H1 (cell line): ENCODE measurements around the gene CHST8. TPM values are rescaled to one million over a fixed set of nuclear protein-coding genes. Genes with fewer than 3 reads are reported as not detected.

Experiments
- CTCF ChIA-PET: fragments of 300-600 bp; sonication (Branson Sonifier 250); formaldehyde crosslinking; loops from one replicate; lab custom pipeline; 2021; ENCODE audit not compliant: partially characterized antibody; lab: Charles Lee
- POLR2A ChIA-PET: fragments of 300-600 bp; sonication (Branson Sonifier 250); formaldehyde crosslinking; loops from one replicate; lab custom pipeline; 2021; ENCODE audit warnings: inconsistent platforms; ENCODE audit not compliant: partially characterized antibody; lab: Charles Lee
- DNase-seq, 2 experiments: peaks; one replicate each; pipeline versions ENCODE4 v3.0.0 to v3.0.0-alpha.2; 2010 to 2022; ENCODE audit warnings: low spot score in 2 of 2, low read depth in 1 of 2, mixed read lengths in 1 of 2
- FAIRE-seq: peaks from 2 replicates; lab custom pipeline; 2011; peaks lifted over from hg19 to GRCh38; lab: Jason Lieb, UNC
- H2AFZ ChIP-seq: 2 replicates; pipeline ENCODE4 v1.8.1; 2012; ENCODE audit warnings: low read length, inconsistent platforms
- H2AK5ac ChIP-seq: 2 replicates; pipeline ENCODE4 v1.6.1; 2013; ENCODE audit warnings: low read depth, low read length
- H2BK120ac ChIP-seq: replicated peaks from 2 replicates; pipeline ENCODE3; 2013; ENCODE audit warnings: low read depth, low read length, inconsistent platforms
- H2BK12ac ChIP-seq: 2 replicates; pipeline ENCODE4 v1.6.1; 2013; ENCODE audit warnings: low read depth, low read length
- H2BK15ac ChIP-seq: 2 replicates; pipeline ENCODE4 v1.6.1; 2013; ENCODE audit warnings: low read length
- H2BK20ac ChIP-seq: 2 replicates; pipeline ENCODE4 v1.6.1; 2013; ENCODE audit warnings: low read length
- H2BK5ac ChIP-seq: 2 replicates; pipeline ENCODE4 v1.6.1; 2013; ENCODE audit warnings: low read depth, low read length
- H3K14ac ChIP-seq: 2 replicates; pipeline ENCODE4 v1.6.1; 2013; ENCODE audit warnings: inconsistent platforms; ENCODE audit not compliant: insufficient read length
- H3K18ac ChIP-seq: 2 replicates; pipeline ENCODE4 v1.6.1; 2013; ENCODE audit warnings: low read length; ENCODE audit errors: extremely low read depth
- H3K23ac ChIP-seq: 2 replicates; pipeline ENCODE4 v1.6.1; 2013; ENCODE audit warnings: inconsistent platforms; ENCODE audit not compliant: insufficient read length
- H3K23me2 ChIP-seq: 2 replicates; pipeline ENCODE4 v1.6.1; 2013; ENCODE audit warnings: low read depth, low read length
- H3K27ac ChIP-seq: 2 replicates; pipeline ENCODE4 v1.6.1; 2011; ENCODE audit warnings: low read depth, low read length, inconsistent platforms
- H3K27me3 ChIP-seq, 4 experiments: replicated peaks in 1 of 4; 1 replicate in 1 of 4; 2 replicates in 3 of 4; pipeline versions ENCODE4 v1.6.1 to v1.8.1; 2011 to 2013; ENCODE audit warnings: low read length in 3 of 4, mild to moderate bottlenecking in 3 of 4, inconsistent platforms in 2 of 4, mixed read lengths in 2 of 4, moderate library complexity in 1 of 4; ENCODE audit not compliant: control insufficient read depth in 3 of 4, insufficient read depth in 3 of 4; ENCODE audit errors: extremely low read depth in 1 of 4
- H3K36me3 ChIP-seq, 4 experiments: 2 replicates each; pipeline versions ENCODE4 v1.6.1 to v1.8.1; 2011 to 2013; ENCODE audit warnings: mild to moderate bottlenecking in 4 of 4, low read length in 3 of 4, moderate library complexity in 2 of 4, control low read depth in 1 of 4, inconsistent platforms in 1 of 4; ENCODE audit not compliant: insufficient read depth in 4 of 4, control insufficient read depth in 2 of 4
- H3K4ac ChIP-seq: replicated peaks from 2 replicates; pipeline ENCODE3; 2013; ENCODE audit warnings: low read length, low read depth, mixed read lengths, inconsistent platforms; ENCODE audit not compliant: insufficient read length
- H3K4me1 ChIP-seq, 4 experiments: replicated peaks in 1 of 4; 1 replicate in 1 of 4; 2 replicates in 3 of 4; pipeline versions ENCODE4 v1.6.1 to v1.8.1; 2011 to 2013; ENCODE audit warnings: low read length in 3 of 4, inconsistent platforms in 2 of 4, mixed read lengths in 1 of 4; ENCODE audit not compliant: insufficient read depth in 4 of 4, control insufficient read depth in 3 of 4
- H3K4me2 ChIP-seq, 2 experiments: 2 replicates each; pipeline versions ENCODE4 v1.6.1 to v1.8.1; 2011 to 2013; ENCODE audit warnings: low read depth in 2 of 2, low read length in 2 of 2, control low read depth in 1 of 2, inconsistent platforms in 1 of 2, mild to moderate bottlenecking in 1 of 2; ENCODE audit not compliant: insufficient read depth in 1 of 2
- H3K4me3 ChIP-seq, 4 experiments: fragments of 200-600, 300-600 bp in 1 of 4; sonication (generic), shearing (Covaris generic), sonication (Bioruptor Twin) in 1 of 4; 2 replicates each; pipeline versions ENCODE4 v1.5.1 to v1.8.1; 2011 to 2016; ENCODE audit warnings: low read length in 4 of 4, low read depth in 3 of 4, control low read depth in 2 of 4, inconsistent platforms in 2 of 4, mild to moderate bottlenecking in 2 of 4, mixed read lengths in 1 of 4, moderate library complexity in 1 of 4; ENCODE audit not compliant: insufficient read depth in 2 of 4; ENCODE audit errors: extremely low read depth in 1 of 4
- H3K56ac ChIP-seq: replicated peaks from 2 replicates; pipeline ENCODE3; 2013; ENCODE audit warnings: low read depth, mild to moderate bottlenecking, mixed read lengths, low read length, inconsistent platforms; ENCODE audit not compliant: insufficient read length
- H3K79me1 ChIP-seq: 2 replicates; pipeline ENCODE4 v1.6.1; 2013; ENCODE audit warnings: low read depth, low read length, control low read depth
- H3K79me2 ChIP-seq, 2 experiments: 2 replicates each; pipeline versions ENCODE4 v1.6.1 to v1.8.1; 2012 to 2013; ENCODE audit warnings: low read length in 2 of 2, mild to moderate bottlenecking in 2 of 2, inconsistent platforms in 1 of 2; ENCODE audit not compliant: insufficient read depth in 2 of 2, control insufficient read depth in 1 of 2
- H3K9ac ChIP-seq, 4 experiments: replicated peaks in 1 of 4; 1 replicate in 1 of 4; 2 replicates in 3 of 4; pipeline versions ENCODE4 v1.6.1 to v1.8.1; 2011 to 2013; ENCODE audit warnings: low read depth in 3 of 4, low read length in 3 of 4, control low read depth in 2 of 4, mild to moderate bottlenecking in 2 of 4, moderate library complexity in 2 of 4, inconsistent platforms in 1 of 4; ENCODE audit errors: extremely low read depth in 1 of 4
- H3K9me3 ChIP-seq, 2 experiments: 2 replicates each; pipeline versions ENCODE4 v1.6.1 to v1.8.1; 2012 to 2013; ENCODE audit warnings: mild to moderate bottlenecking in 2 of 2, moderate library complexity in 2 of 2, control low read depth in 1 of 2, inconsistent platforms in 1 of 2, low read depth in 1 of 2, low read length in 1 of 2, mixed read lengths in 1 of 2; ENCODE audit not compliant: insufficient read depth in 2 of 2
- H4K20me1 ChIP-seq, 2 experiments: replicated peaks in 1 of 2; 2 replicates each; pipeline versions ENCODE3 to v1.8.1; 2011 to 2013; ENCODE audit warnings: inconsistent platforms in 2 of 2, low read length in 2 of 2, mild to moderate bottlenecking in 1 of 2; ENCODE audit not compliant: insufficient read depth in 2 of 2, control insufficient read depth in 1 of 2
- H4K5ac ChIP-seq: 2 replicates; pipeline ENCODE4 v1.6.1; 2013; ENCODE audit warnings: low read length, low read depth, mixed read lengths, inconsistent platforms; ENCODE audit not compliant: insufficient read length
- H4K8ac ChIP-seq: 2 replicates; pipeline ENCODE4 v1.8.0; 2013; ENCODE audit warnings: mild to moderate bottlenecking, moderate library complexity, low read length, inconsistent platforms; ENCODE audit not compliant: insufficient read depth; ENCODE audit errors: extremely low read depth
- H4K91ac ChIP-seq: replicated peaks from 2 replicates; pipeline ENCODE3; 2013; ENCODE audit warnings: low read length, mixed read lengths, inconsistent platforms; ENCODE audit not compliant: insufficient read length
- ASH2L ChIP-seq: fragments of 200-600, 300-600 bp; sonication (generic); IDR thresholded peaks from one replicate; pipeline ENCODE4 v1.7.1; 2017; ENCODE audit warnings: low read length
- BRCA1 ChIP-seq: IDR thresholded peaks from 2 replicates; pipeline ENCODE4 v1.6.1; 2012; ENCODE audit warnings: low read depth, low read length, improper control_type of control experiment
- CTBP2 ChIP-seq: IDR thresholded peaks from 2 replicates; pipeline ENCODE4 v1.7.0; 2011; ENCODE audit warnings: borderline replicate concordance, mild to moderate bottlenecking, moderate library complexity, mixed read lengths, low read length; ENCODE audit not compliant: insufficient read depth, insufficient read length
- HDAC6 ChIP-seq: IDR thresholded peaks from one replicate; pipeline ENCODE4 v1.7.1; 2012; ENCODE audit warnings: low read depth, mild to moderate bottlenecking, inconsistent platforms, low read length, moderate library complexity
- JUN ChIP-seq: IDR thresholded peaks from 2 replicates; pipeline ENCODE4 v1.6.1; 2011; ENCODE audit warnings: low read depth, mild to moderate bottlenecking, improper control_type of control experiment, low read length
- JUND ChIP-seq: IDR thresholded peaks from 2 replicates; pipeline ENCODE4 v1.6.1; 2011; ENCODE audit warnings: mild to moderate bottlenecking, improper control_type of control experiment, low read length
- KDM4A ChIP-seq: IDR thresholded peaks from one replicate; pipeline ENCODE4 v1.7.1; 2012; ENCODE audit warnings: low read depth, mild to moderate bottlenecking, moderate library complexity, low read length, inconsistent platforms; ENCODE audit not compliant: severe bottlenecking
- SIRT6 ChIP-seq: IDR thresholded peaks from one replicate; pipeline ENCODE4 v1.7.1; 2012; ENCODE audit warnings: low read length, inconsistent platforms
- SP2 ChIP-seq: IDR thresholded peaks from 2 replicates; pipeline ENCODE4 v1.6.1; 2012; ENCODE audit warnings: mild to moderate bottlenecking, low read length, inconsistent platforms
- TAF7 ChIP-seq: optimal IDR thresholded peaks from 2 replicates; pipeline ENCODE3; 2011; ENCODE audit warnings: low read depth, mild to moderate bottlenecking, inconsistent platforms, low read length, moderate library complexity, borderline replicate concordance
- TCF12 ChIP-seq: IDR thresholded peaks from 2 replicates; pipeline ENCODE4 v1.6.1; 2011; ENCODE audit warnings: low read depth, mild to moderate bottlenecking, low read length
- YY1 ChIP-seq: IDR thresholded peaks from 2 replicates; pipeline ENCODE4 v1.6.1; 2011; ENCODE audit warnings: low read depth, mild to moderate bottlenecking, low read length
- ZNF274 ChIP-seq: IDR thresholded peaks from 2 replicates; pipeline ENCODE4 v1.7.0; 2012; ENCODE audit warnings: low read length, borderline replicate concordance; ENCODE audit errors: extremely low read depth
- WGBS, 2 experiments: shearing (Covaris generic) in 1 of 2; methylation state at CpG; one replicate each; pipeline versions ENCODE4 v1.1.6 to v1.1.7; 2013 to 2015; ENCODE audit warnings: low lambda C conversion rate in 2 of 2, mixed read lengths in 2 of 2, inconsistent platforms in 1 of 2, low coverage in 1 of 2, missing lambda C conversion rate in 1 of 2; ENCODE audit not compliant: insufficient replicate concordance in 2 of 2, insufficient coverage in 1 of 2, insufficient read length in 1 of 2; ENCODE audit errors: extremely low coverage in 1 of 2, missing lambda C conversion rate in 1 of 2; 5-methylcytosine and 5-hydroxymethylcytosine counted together
- polyA plus RNA-seq, 7 experiments: library from polyadenylated mRNA; depleted of rRNA in 3 of 7; stranded (reverse) in 5 of 7; unstranded in 2 of 7; fragments of >200 nt in 5 of 7; fragments of 200-250 nt in 2 of 7; gene quantifications; 1 replicate in 5 of 7; 2 replicates in 1 of 7; 4 replicates in 1 of 7; pipeline versions ENCODE4 v1.2.1 to v1.2.3, GENCODE V29; 2011 to 2013; ENCODE audit warnings: missing spikeins in 2 of 7, mixed read lengths in 2 of 7
- total RNA-seq: library from RNA; stranded (reverse); fragmentation: NEBNext Ultra II Directional; extraction: Animal tissue kit (Norgen Biotek cat#: 25700); gene quantifications from 2 replicates; pipeline ENCODE4 v1.2.1, GENCODE V29; 2021

CHST8 gene
- total and polyA plus RNA-seq, 2 of the 8 experiments (the other 6 are each of a cell fraction or from before 2014, with no cell fraction given): 10.8 to 28.2 TPM

GRCh38 chr19:33752945-33753344 is 131.2 kb downstream of the CHST8 start:
- Histone ChIP-seq H2BK15ac (no peak overlapping the region), H3K36me3 (no peaks in the 10 kb centered on the region), H3K56ac (no peak overlapping the region), H2AK5ac (no peak overlapping the region), H2BK5ac (no peak overlapping the region), H3K27ac (no peak overlapping the region), H2AFZ (no peak overlapping the region), H3K14ac (no peak overlapping the region), H4K8ac (no peak overlapping the region), H3K9ac (no peak overlapping the region), H2BK20ac (no peak overlapping the region), H3K4me3 (no peak overlapping the region), H2BK12ac (no peak overlapping the region), H3K23ac (no peak overlapping the region), H4K5ac (no peak overlapping the region), H3K18ac (no peak overlapping the region), H3K79me1 (no peaks in the 10 kb centered on the region), H3K9me3 (no peaks in the 10 kb centered on the region), H3K27me3 (no peaks in the 10 kb centered on the region; a peak in 1 of 7 replicates), H3K4me1 (no peaks in the 10 kb centered on the region; a peak in 1 of 7 replicates), H3K79me2 (no peaks in the 10 kb centered on the region), H3K4ac (no peak overlapping the region), H4K20me1 (no peaks in the 10 kb centered on the region), H2BK120ac (no peak overlapping the region), H3K23me2 (no peaks in the 10 kb centered on the region; the same call in 1 of the 2 replicates), H3K4me2 (no peak overlapping the region), H4K91ac (no peak overlapping the region)
- ChIA-PET POLR2A (no interaction called here), CTCF (no interaction called here)
- no peak for TF ChIP-seq CTBP2
- no peak for TF ChIP-seq TCF12
- no peak for TF ChIP-seq SP2
- no peak for TF ChIP-seq ASH2L
- TF ChIP-seq YY1: no peak
- TF ChIP-seq JUND: no peak
- no peak for TF ChIP-seq JUN
- TF ChIP-seq HDAC6: no peak
- no peak for TF ChIP-seq SIRT6
- no peak for TF ChIP-seq KDM4A
- TF ChIP-seq ZNF274: no peak
- TF ChIP-seq BRCA1: no peak
- TF ChIP-seq TAF7: no peak
- DNase-seq: no peak
- 89% methylated on average over 6 of the region's 6 CpGs; no CpG with 5 or more reads in 1 of the 2 experiments for WGBS, 2 experiments
- no peak for FAIRE-seq
